ENCODE results near the gene CD4.

DNA sequence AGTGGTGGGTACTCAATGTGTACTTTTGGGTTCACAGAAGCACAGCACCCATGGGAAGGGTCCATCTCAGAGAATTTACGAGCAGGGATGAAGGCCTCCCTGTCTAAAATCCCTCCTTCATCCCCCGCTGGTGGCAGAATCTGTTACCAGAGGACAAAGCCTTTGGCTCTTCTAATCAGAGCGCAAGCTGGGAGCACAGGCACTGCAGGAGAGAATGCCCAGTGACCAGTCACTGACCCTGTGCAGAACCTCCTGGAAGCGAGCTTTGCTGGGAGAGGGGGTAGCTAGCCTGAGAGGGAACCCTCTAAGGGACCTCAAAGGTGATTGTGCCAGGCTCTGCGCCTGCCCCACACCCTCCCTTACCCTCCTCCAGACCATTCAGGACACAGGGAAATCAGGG, 30.8 kb downstream of the CD4 start:
- TF ChIP-seq, protein P1, sequence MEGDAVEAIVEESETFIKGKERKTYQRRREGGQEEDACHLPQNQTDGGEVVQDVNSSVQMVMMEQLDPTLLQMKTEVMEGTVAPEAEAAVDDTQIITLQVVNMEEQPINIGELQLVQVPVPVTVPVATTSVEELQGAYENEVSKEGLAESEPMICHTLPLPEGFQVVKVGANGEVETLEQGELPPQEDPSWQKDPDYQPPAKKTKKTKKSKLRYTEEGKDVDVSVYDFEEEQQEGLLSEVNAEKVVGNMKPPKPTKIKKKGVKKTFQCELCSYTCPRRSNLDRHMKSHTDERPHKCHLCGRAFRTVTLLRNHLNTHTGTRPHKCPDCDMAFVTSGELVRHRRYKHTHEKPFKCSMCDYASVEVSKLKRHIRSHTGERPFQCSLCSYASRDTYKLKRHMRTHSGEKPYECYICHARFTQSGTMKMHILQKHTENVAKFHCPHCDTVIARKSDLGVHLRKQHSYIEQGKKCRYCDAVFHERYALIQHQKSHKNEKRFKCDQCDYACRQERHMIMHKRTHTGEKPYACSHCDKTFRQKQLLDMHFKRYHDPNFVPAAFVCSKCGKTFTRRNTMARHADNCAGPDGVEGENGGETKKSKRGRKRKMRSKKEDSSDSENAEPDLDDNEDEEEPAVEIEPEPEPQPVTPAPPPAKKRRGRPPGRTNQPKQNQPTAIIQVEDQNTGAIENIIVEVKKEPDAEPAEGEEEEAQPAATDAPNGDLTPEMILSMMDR (conservative IDR thresholded peaks at IDR 0.05) = no peak
- TF ChIP-seq ZFX (IDR thresholded peaks at IDR 0.05) = no peak

All from C4-2B (cell line).